Thyroid gland (tissue), 4 donors: Measurements from ENCODE around the gene MFAP4. TPM values are rescaled to one million over a fixed set of nuclear protein-coding genes. Genes with fewer than 3 reads are reported as not detected.

Source experiments
- DNase-seq, 2 donors: peaks; one replicate each; pipeline ENCODE4 v3.0.0-alpha.2; 2019
- H3K27ac ChIP-seq, 3 donors: fragments of 200-600 bp; sonication (generic); 1 replicate in 2 of 3; 2 replicates in 1 of 3; pipeline ENCODE4 v1.5.1; 2016 to 2019; ENCODE audit warnings: mild to moderate bottlenecking in 1 of 3, moderate library complexity in 1 of 3
- H3K27me3 ChIP-seq: fragments of 200-600 bp; sonication (generic); one replicate; pipeline ENCODE4 v1.5.1; 2019
- H3K36me3 ChIP-seq, 2 donors: fragments of 200-600 bp; sonication (generic); one replicate each; pipeline ENCODE4 v1.5.1; 2016 to 2019
- H3K4me1 ChIP-seq, 2 donors: fragments of 200-600 bp; sonication (generic); one replicate each; pipeline ENCODE4 v1.5.1; 2017 to 2019
- H3K4me3 ChIP-seq, 3 donors: fragments of 200-600 bp; sonication (generic); replicated peaks in 1 of 3; 1 replicate in 2 of 3; 2 replicates in 1 of 3; pipeline ENCODE4 v1.5.1; 2016; ENCODE audit warnings: mild to moderate bottlenecking in 1 of 3
- H3K9me3 ChIP-seq: fragments of 200-600 bp; sonication (generic); one replicate; pipeline ENCODE4 v1.5.1; 2017
- CTCF ChIP-seq, 6 experiments: fragments of 200-600 bp in 3 of 6; fragments of 450-650 bp in 3 of 6; sonication (generic) in 3 of 6; IDR thresholded peaks; one replicate each; pipeline ENCODE4 v1.5.1; 2016 to 2019; ENCODE audit warnings: antibody characterized with exemption in 6 of 6, mild to moderate bottlenecking in 2 of 6, inconsistent platforms in 1 of 6, moderate library complexity in 1 of 6
- POLR2A ChIP-seq, 2 donors: fragments of 450-650 bp; IDR thresholded peaks; one replicate each; pipeline ENCODE4 v1.6.1; 2017; ENCODE audit warnings: antibody characterized with exemption in 2 of 2, mild to moderate bottlenecking in 2 of 2, moderate library complexity in 1 of 2
- WGBS, 2 donors: methylation state at CpG; one replicate each; pipeline ENCODE4 v1.1.5; 2017; 5-methylcytosine and 5-hydroxymethylcytosine counted together
- intact Hi-C: fragments of 100-400 bp; cut with DNase I; formaldehyde crosslinking; loops from one replicate; pipeline ENCODE4 v1.15.1; 2023
- total RNA-seq, 4 donors: library from RNA; depleted of rRNA; stranded (reverse); fragments of >200 nt; gene quantifications; one replicate each; pipeline ENCODE4 v1.2.3, GENCODE V29; 2016

Gene MFAP4
- total RNA-seq, 4 donors from 2014 or later = 12.6 to 105 (median 53.5) TPM

GRCh38 chr17:19361944-19362276 lies 25.1 kb downstream of the MFAP4 start:
- H3K9me3 ChIP-seq = no peaks in the 10 kb centered on the region
- 19 to 37% methylated on average over 9 to 16 of the region's 16 CpGs for WGBS, 2 donors
- H3K4me1 ChIP-seq = peaks cover 12 to 13% of the 10 kb centered on the region in 2 donors
- peak overlapping the region; percentile 43 to 66 (median 63) for H3K4me3 ChIP-seq
- intact Hi-C loops = loop anchor here (5.0 to 10.0 kb wide), 2 partner anchors 85 to 403 kb away; no protein-coding TSS in a partner anchor
- peak overlapping the region; percentile 50 to 93 (median 92) for H3K27ac ChIP-seq
- no peaks in the 10 kb centered on the region for H3K27me3 ChIP-seq
- TF ChIP-seq CTCF (IDR thresholded peaks at IDR 0.05) (no peak), POLR2A (IDR thresholded peaks at IDR 0.05) (no peak)
- DNase-seq = no peak
- peaks cover 3 to 4% of the 10 kb centered on the region in 2 donors for H3K36me3 ChIP-seq

DNA sequence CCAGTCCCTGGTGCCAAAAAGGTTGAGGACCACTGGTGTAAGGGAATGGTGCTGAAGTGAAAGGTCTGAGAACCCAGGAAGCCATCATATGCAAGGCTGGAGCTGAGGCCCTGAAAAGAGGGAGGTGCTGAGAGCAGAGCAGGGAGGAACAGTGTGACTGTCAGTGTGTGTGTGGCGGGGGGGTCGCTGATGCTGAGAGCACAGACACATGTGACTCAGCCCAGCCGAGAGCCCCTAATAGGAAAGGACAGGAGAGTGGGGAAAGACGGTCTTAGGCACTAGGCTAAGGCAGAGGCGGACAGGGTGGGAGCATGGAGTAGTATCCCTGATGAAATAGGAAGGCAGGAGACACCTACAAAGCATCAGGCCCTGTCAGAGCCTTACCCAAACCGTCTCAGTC lies 25.7 kb downstream of the MFAP4 start:
- Histone ChIP-seq H3K4me1 (peaks cover 12 to 13% of the 10 kb centered on the region in 2 donors), H3K27ac (no peak overlapping the region), H3K4me3 (no peak overlapping the region), H3K27me3 (no peaks in the 10 kb centered on the region), H3K36me3 (peaks cover 4 to 5% of the 10 kb centered on the region in 2 donors), H3K9me3 (no peaks in the 10 kb centered on the region)
- intact Hi-C loops = loop anchor here (5.0 to 10.0 kb wide), 2 partner anchors 86 to 403 kb away; no protein-coding TSS in a partner anchor
- no peak for DNase-seq
- no peak for TF ChIP-seq CTCF (IDR thresholded peaks at IDR 0.05)
- no peak for TF ChIP-seq POLR2A (IDR thresholded peaks at IDR 0.05)
- 77% methylated on average over 6 of the region's 6 CpGs for WGBS, 2 donors

DNA sequence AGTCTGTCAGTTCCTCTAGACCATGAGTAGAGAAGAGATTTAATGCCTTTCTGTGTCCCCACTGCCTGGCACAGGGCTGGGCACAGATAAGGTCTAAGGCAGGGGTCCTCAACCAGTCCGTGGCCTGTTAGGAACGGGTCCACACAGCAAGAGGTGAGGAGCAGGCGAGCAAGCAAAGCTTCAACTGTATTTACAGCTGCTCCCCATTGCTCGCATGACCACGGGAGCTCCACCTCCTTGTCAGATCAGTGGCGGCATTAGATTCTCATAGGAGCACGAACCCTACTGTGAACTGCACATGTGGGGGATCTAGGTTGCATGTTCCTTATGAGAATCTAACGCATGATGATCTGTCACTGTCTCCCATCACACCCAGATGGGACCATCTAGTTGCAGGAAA lies 26.2 kb downstream of the MFAP4 start:
- intact Hi-C loops = loop anchor here (5.0 to 10.0 kb wide), 2 partner anchors 87 to 404 kb away; no protein-coding TSS in a partner anchor
- Histone ChIP-seq H3K36me3 (peaks cover 4 to 5% of the 10 kb centered on the region in 2 donors), H3K4me1 (peaks cover 12 to 13% of the 10 kb centered on the region in 2 donors), H3K27ac (no peak overlapping the region), H3K9me3 (no peaks in the 10 kb centered on the region), H3K4me3 (no peak overlapping the region), H3K27me3 (no peaks in the 10 kb centered on the region)
- no peak for TF ChIP-seq POLR2A (IDR thresholded peaks at IDR 0.05)
- WGBS, 2 donors = 92 to 93% methylated on average over 8 of the region's 8 CpGs
- DNase-seq = no peak

DNA sequence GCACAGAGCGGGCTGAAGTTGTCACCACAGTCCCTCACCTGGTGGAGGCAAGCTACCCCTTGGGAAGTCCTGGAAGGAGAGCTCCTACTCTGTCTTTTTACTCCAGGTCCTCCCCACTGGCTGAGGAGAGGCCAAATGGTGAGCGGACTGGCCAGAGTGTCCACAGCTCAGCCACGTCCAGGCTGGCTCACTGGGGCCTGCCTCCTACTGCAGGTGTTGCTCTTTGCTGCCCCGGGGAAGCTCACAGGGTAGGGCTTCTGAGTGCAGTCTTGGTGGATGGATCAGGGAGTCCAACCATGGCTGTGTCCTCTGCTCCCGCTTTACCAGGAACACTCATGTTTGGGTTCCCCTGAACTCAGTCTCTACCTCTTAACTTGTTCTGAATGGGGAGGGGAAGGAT lies 27.1 kb downstream of the MFAP4 start:
- Histone ChIP-seq H3K27me3 (no peaks in the 10 kb centered on the region), H3K36me3 (peaks cover 4 to 5% of the 10 kb centered on the region in 2 donors), H3K4me3 (no peak overlapping the region), H3K4me1 (peaks cover 12 to 13% of the 10 kb centered on the region in 2 donors), H3K27ac (no peak overlapping the region), H3K9me3 (no peaks in the 10 kb centered on the region)
- TF ChIP-seq CTCF (IDR thresholded peaks at IDR 0.05) (no peak), POLR2A (IDR thresholded peaks at IDR 0.05) (no peak)
- intact Hi-C loops = loop anchor here (5.0 to 10.0 kb wide), 2 partner anchors 87 to 405 kb away; no protein-coding TSS in a partner anchor
- WGBS, 2 donors = 96 to 98% methylated on average over 5 of the region's 5 CpGs
- DNase-seq = no peak

- Histone ChIP-seq H3K4me1 (peaks cover 12 to 13% of the 10 kb centered on the region in 2 donors), H3K36me3 (peaks cover 4 to 5% of the 10 kb centered on the region in 2 donors), H3K27ac (no peak overlapping the region), H3K27me3 (no peaks in the 10 kb centered on the region), H3K9me3 (no peaks in the 10 kb centered on the region), H3K4me3 (no peak overlapping the region)
- DNase-seq = no peak
- intact Hi-C loops = no loop called here
- TF ChIP-seq CTCF (IDR thresholded peaks at IDR 0.05) = no peak
- no peak for TF ChIP-seq POLR2A (IDR thresholded peaks at IDR 0.05)
- WGBS, 2 donors = 85 to 88% methylated on average over 7 of the region's 7 CpGs
Observed at GRCh38 chr17:19359151-19359550, 27.8 kb downstream of the MFAP4 start.
